Astrocyte of the spinal cord (primary cell): ENCODE results near the gene RBMS1.

Experiments
- DNase-seq: peaks from one replicate; pipeline ENCODE4 v3.0.0; 2011; ENCODE audit warnings: low read depth, low spot score
- H3K4me3 ChIP-seq: 2 replicates; pipeline ENCODE4 v1.5.1; 2011; ENCODE audit warnings: low read depth, mild to moderate bottlenecking, low read length, moderate library complexity
- CTCF ChIP-seq: IDR thresholded peaks from 2 replicates; pipeline ENCODE4 v1.5.1; 2012; ENCODE audit warnings: low read depth, mild to moderate bottlenecking, low read length, inconsistent platforms
- in situ Hi-C: cut with HindIII; loops from 2 replicates; pipeline ENCODE4 v1.10.0; 2017; ENCODE audit warnings: low sequenced_read_pairs

The RBMS1 gene

DNA sequence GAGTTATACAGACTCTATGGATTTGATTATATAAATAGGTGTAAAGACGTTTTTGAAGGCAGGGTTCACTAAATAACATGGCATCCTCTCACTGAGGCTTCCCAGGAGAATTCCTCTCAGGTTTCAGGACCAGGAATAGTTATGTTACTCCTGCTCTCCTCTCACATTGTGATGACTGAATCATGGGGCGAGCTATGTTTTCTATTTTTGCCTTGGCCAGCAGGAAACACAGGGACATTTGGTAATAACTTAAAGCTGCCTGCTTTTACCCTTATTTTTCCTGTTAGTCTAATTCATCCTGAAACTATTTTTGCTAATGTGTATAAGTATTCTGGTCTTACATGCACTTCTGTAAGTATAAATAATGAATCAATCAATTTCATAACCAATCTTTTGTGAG lies 178.3 kb downstream of the RBMS1 start:
- H3K4me3 ChIP-seq: no peak overlapping the region
- in situ Hi-C loops: no loop called here
- DNase-seq: peak; percentile 49
- TF ChIP-seq CTCF: no peak

- H3K4me3 ChIP-seq: no peak overlapping the region
- no peak for DNase-seq
- in situ Hi-C loops: no loop called here
- no peak for TF ChIP-seq CTCF
Observed at GRCh38 chr2:160310118-160310828, 183.3 kb downstream of the RBMS1 start.

DNA sequence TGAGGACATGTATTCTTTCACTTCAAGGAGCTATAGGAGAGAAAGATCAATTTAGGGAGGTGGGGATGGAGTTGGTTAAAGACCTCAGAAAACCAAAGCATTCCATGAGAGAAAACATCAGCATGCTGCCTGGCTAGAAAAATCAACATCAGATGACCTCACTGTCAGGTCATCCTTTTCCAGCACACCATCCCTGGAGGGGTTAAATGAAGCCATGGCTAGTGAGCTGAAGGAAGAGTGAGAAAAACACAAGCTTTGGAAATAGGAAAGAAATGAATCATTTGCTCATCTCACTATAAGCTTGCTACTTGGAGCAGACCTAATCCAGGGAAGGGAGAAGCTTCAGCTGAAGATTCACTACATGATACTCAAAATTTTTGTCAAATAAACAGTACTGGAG lies 184.0 kb downstream of the RBMS1 start:
- no peak for DNase-seq
- TF ChIP-seq CTCF: no peak
- H3K4me3 ChIP-seq: no peak overlapping the region
- in situ Hi-C loops: no loop called here

DNA sequence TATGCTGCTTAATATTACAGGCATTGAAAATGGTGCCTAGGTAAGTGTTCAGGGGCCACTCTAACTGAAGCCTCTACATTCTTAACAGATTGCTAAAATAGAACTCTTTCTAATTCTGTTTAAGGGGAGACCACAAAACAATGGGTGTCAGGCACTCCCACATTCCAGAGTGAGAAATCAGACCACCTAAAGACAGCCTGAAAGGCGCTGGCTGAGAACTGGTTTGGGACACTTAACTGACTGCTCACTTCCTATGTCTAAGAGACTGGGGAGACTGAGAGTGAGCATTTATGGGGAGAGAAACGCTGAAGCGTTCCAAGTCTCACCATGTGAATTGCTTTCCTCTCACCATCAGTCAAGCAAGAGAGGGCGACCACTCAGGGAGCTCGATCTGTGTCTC lies 184.7 kb downstream of the RBMS1 start:
- DNase-seq: peak; percentile 87

GRCh38 chr2:160308476-160308875 lies 185.1 kb downstream of the RBMS1 start:
- no peak for TF ChIP-seq CTCF
- no peak overlapping the region for H3K4me3 ChIP-seq

More for the DNA sequence above, 184.7 kb downstream of the RBMS1 start:
- H3K4me3 ChIP-seq: no peak overlapping the region
- TF ChIP-seq CTCF: no peak
- in situ Hi-C loops: no loop called here

DNA sequence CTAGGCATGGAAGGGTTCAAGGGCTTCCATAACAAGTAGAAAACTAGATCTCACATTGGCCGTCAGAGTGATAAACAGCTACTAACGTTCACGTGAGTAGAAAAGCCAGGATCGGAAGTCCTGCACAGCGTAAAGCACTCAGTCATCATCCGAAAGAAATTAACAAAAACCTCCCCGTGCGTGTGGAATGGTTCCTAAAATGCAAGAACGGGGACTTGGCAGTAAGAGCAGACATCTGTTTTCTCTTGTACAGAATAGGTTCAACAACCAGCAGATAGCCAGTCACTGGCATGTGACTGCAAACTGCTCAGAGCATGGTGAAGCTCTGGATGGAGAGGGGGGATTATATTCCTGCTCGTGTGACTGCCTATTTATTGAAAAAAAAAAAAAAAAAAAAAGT lies 186.6 kb downstream of the RBMS1 start:
- H3K4me3 ChIP-seq: no peak overlapping the region
- DNase-seq: peak; percentile 72
- no peak for TF ChIP-seq CTCF
- in situ Hi-C loops: no loop called here

More at GRCh38 chr2:160308476-160308875, 185.1 kb downstream of the RBMS1 start:
- in situ Hi-C loops: no loop called here
- DNase-seq: no peak
